HG02678 (cell line): ENCODE measurements around the gene HYAL2.
"Not testable (repeated sequence)": the region's sequence is repeated elsewhere in the genome, so short reads cannot be mapped to it uniquely, and the experiment has no call there.

Experiments used
- ATAC-seq: cut with Tn5 transposase; IDR thresholded peaks from one replicate; pipeline ENCODE4 v1.9.1; 2021; ENCODE audit warnings: mild to moderate bottlenecking, moderate library complexity; ENCODE audit not compliant: unreplicated experiment

HYAL2 gene

GRCh38 chr3:50294089-50294488 is 28.5 kb downstream of the HYAL2 start:
- ATAC-seq: no peak

GRCh38 chr3:50293079-50293801 is 29.3 kb downstream of the HYAL2 start:
- no peak for ATAC-seq

GRCh38 chr3:50292159-50293078 is 30.1 kb downstream of the HYAL2 start, which contains the start of gene IFRD2:
Gene IFRD2, minus strand, starts transcription at chr3:50292429. Its CDS starts 155 bp downstream, at chr3:50292274.
- peak; percentile 97 for ATAC-seq

GRCh38 chr3:50290161-50290641 is 32.3 kb downstream of the HYAL2 start:
- ATAC-seq: no peak

GRCh38 chr3:50289130-50289529 is 33.4 kb downstream of the HYAL2 start:
- ATAC-seq: no peak

- ATAC-seq: no peak
Measured at GRCh38 chr3:50288387-50289007, 34.0 kb downstream of the HYAL2 start.

- no peak for ATAC-seq
Measured at GRCh38 chr3:50287262-50287661, 35.3 kb downstream of the HYAL2 start.

- no peak for ATAC-seq
Measured at GRCh38 chr3:50286322-50287227, 36.0 kb downstream of the HYAL2 start.

- ATAC-seq: not testable (repeated sequence)
Measured at GRCh38 chr3:50284121-50284520, 38.4 kb downstream of the HYAL2 start.

- no peak for ATAC-seq
Measured at GRCh38 chr3:50279255-50280016, 43.1 kb downstream of the HYAL2 start.

- no peak for ATAC-seq
Measured at GRCh38 chr3:50278880-50279224, 43.7 kb downstream of the HYAL2 start, which contains the start of gene LSMEM2. Gene LSMEM2, plus strand, starts transcription at chr3:50279087. Its CDS starts 27 bp downstream, at chr3:50279114.

GRCh38 chr3:50278123-50278879 is 44.2 kb downstream of the HYAL2 start:
- ATAC-seq: no peak

- ATAC-seq: no peak
Measured at GRCh38 chr3:50276762-50277101, 45.8 kb downstream of the HYAL2 start.

- no peak for ATAC-seq
Measured at GRCh38 chr3:50275996-50276761, 46.4 kb downstream of the HYAL2 start.

- ATAC-seq: no peak
Measured at GRCh38 chr3:50275141-50275995, 47.2 kb downstream of the HYAL2 start.

- ATAC-seq: no peak
Measured at GRCh38 chr3:50274371-50275104, 48.0 kb downstream of the HYAL2 start.

- ATAC-seq: no peak
Measured at GRCh38 chr3:50273689-50274065, 48.9 kb downstream of the HYAL2 start.
